WTC11 (cell line): ENCODE data around the gene MARVELD1. TPM values are rescaled to one million over a fixed set of nuclear protein-coding genes. Genes with fewer than 3 reads are reported as not detected.

Experiments used
- ATAC-seq: fragments of 200-7000 bp; cut with Tn5 transposase; 2 replicates; pipeline ENCODE4 v1.10.0; 2021; ENCODE audit warnings: mild to moderate bottlenecking, moderate library complexity
- CTCF ChIA-PET: fragments of 300-600 bp; sonication (Branson Sonifier 250); formaldehyde crosslinking; loops from one replicate; lab custom pipeline; 2021; ENCODE audit warnings: antibody characterized with exemption; lab: Charles Lee
- POLR2A ChIA-PET: fragments of 350-600 bp; sonication (Branson Sonifier 250); formaldehyde crosslinking; loops from one replicate; lab custom pipeline; 2021; ENCODE audit warnings: antibody characterized with exemption; lab: Charles Lee
- DNase-seq: peaks from one replicate; pipeline ENCODE4 v3.0.0; 2021; ENCODE audit warnings: low spot score
- H3K27ac Mint-ChIP-seq: 2 replicates; pipeline ENCODE4 v1.8.0; 2021; ENCODE audit warnings: mixed read lengths
- H3K27me3 Mint-ChIP-seq: 2 replicates; pipeline ENCODE4 v1.8.0; 2021; ENCODE audit warnings: low read depth, mild to moderate bottlenecking, moderate library complexity, mixed read lengths
- H3K36me3 Mint-ChIP-seq: 2 replicates; pipeline ENCODE4 v1.8.0; 2021; ENCODE audit warnings: mixed read lengths
- H3K4me1 Mint-ChIP-seq: 2 replicates; pipeline ENCODE4 v1.8.0; 2022; ENCODE audit warnings: mixed read lengths
- H3K4me3 Mint-ChIP-seq: 2 replicates; pipeline ENCODE4 v1.8.0; 2021; ENCODE audit warnings: mild to moderate bottlenecking, moderate library complexity, mixed read lengths
- H3K9me3 Mint-ChIP-seq: 2 replicates; pipeline ENCODE4 v1.8.0; 2021; ENCODE audit warnings: mixed read lengths
- CBFB ChIP-seq: sonication (generic); formaldehyde crosslinking; IDR thresholded peaks from 2 replicates; pipeline ENCODE4 v1.8.1; 2022; ENCODE audit warnings: mild to moderate bottlenecking, low read depth, missing genetic modification reagents
- CREB1 ChIP-seq: sonication (generic); formaldehyde crosslinking; IDR thresholded peaks from 2 replicates; pipeline ENCODE4 v1.8.0; 2023; ENCODE audit warnings: mild to moderate bottlenecking, missing genetic modification reagents
- CREM ChIP-seq: sonication (generic); formaldehyde crosslinking; IDR thresholded peaks from 2 replicates; pipeline ENCODE4 v1.8.1; 2022; ENCODE audit warnings: mild to moderate bottlenecking, missing genetic modification reagents, moderate library complexity
- EMX1 ChIP-seq: fragments of 250-450 bp; sonication (Bioruptor Pico); IDR thresholded peaks from 2 replicates; pipeline ENCODE4 v1.8.0; 2021; ENCODE audit warnings: mild to moderate bottlenecking
- FOXK1 ChIP-seq: sonication (generic); formaldehyde crosslinking; IDR thresholded peaks from 2 replicates; pipeline ENCODE4 v1.8.0; 2022; ENCODE audit warnings: mild to moderate bottlenecking, moderate library complexity, missing genetic modification reagents
- GTF2I ChIP-seq: fragments of 250-450 bp; sonication (Bioruptor Pico); conservative IDR thresholded peaks from 2 replicates; pipeline ENCODE4 v1.4.0; 2021; ENCODE audit warnings: mild to moderate bottlenecking
- IRF2 ChIP-seq: sonication (generic); formaldehyde crosslinking; IDR thresholded peaks from 2 replicates; pipeline ENCODE4 v1.8.0; 2022; ENCODE audit warnings: low read depth, missing genetic modification reagents, borderline replicate concordance
- JUN ChIP-seq: sonication (generic); formaldehyde crosslinking; IDR thresholded peaks from 2 replicates; pipeline ENCODE4 v1.8.0; 2023; ENCODE audit warnings: mild to moderate bottlenecking, missing genetic modification reagents
- NR2C2 ChIP-seq: sonication (generic); formaldehyde crosslinking; IDR thresholded peaks from 2 replicates; pipeline ENCODE4 v1.8.0; 2022; ENCODE audit warnings: mild to moderate bottlenecking, missing genetic modification reagents
- PRRX2 ChIP-seq: fragments of 250-450 bp; sonication (Bioruptor Pico); IDR thresholded peaks from 2 replicates; pipeline ENCODE4 v1.8.0; 2021; ENCODE audit warnings: mild to moderate bottlenecking
- TEAD4 ChIP-seq: sonication (generic); formaldehyde crosslinking; IDR thresholded peaks from 2 replicates; pipeline ENCODE4 v1.8.0; 2022; ENCODE audit warnings: mild to moderate bottlenecking, missing genetic modification reagents
- TP53 ChIP-seq: sonication (generic); formaldehyde crosslinking; IDR thresholded peaks from 2 replicates; pipeline ENCODE4 v1.8.1; 2023; ENCODE audit warnings: mild to moderate bottlenecking, missing genetic modification reagents
- ZBTB21 ChIP-seq: sonication (generic); formaldehyde crosslinking; IDR thresholded peaks from 2 replicates; pipeline ENCODE4 v1.8.1; 2023; ENCODE audit warnings: mild to moderate bottlenecking, missing genetic modification reagents, borderline replicate concordance
- total RNA-seq: library from RNA; stranded (reverse); gene quantifications from 3 replicates; pipeline ENCODE4 v1.2.3, GENCODE V29; 2021
- TF ChIP-seq, protein P1 (sequence below): fragments of 200-600 bp; IDR thresholded peaks from 2 replicates; pipeline ENCODE4 v1.8.0; 2022; ENCODE audit warnings: antibody characterized with exemption
- TF ChIP-seq, protein P2 (sequence below): sonication (generic); formaldehyde crosslinking; IDR thresholded peaks from 2 replicates; pipeline ENCODE4 v1.8.1; 2023; ENCODE audit warnings: mild to moderate bottlenecking, missing genetic modification reagents, borderline replicate concordance
- TF ChIP-seq, protein P3 (sequence below): sonication (generic); formaldehyde crosslinking; IDR thresholded peaks from 2 replicates; pipeline ENCODE4 v1.8.1; 2023; ENCODE audit warnings: mild to moderate bottlenecking, moderate library complexity, missing genetic modification reagents
- TF ChIP-seq, protein P4 (sequence below): sonication (generic); formaldehyde crosslinking; IDR thresholded peaks from 2 replicates; pipeline ENCODE4 v1.8.0; 2022; ENCODE audit warnings: mild to moderate bottlenecking, missing genetic modification reagents
- TF ChIP-seq, protein P5 (sequence below): sonication (generic); formaldehyde crosslinking; IDR thresholded peaks from 2 replicates; pipeline ENCODE4 v1.8.0; 2022; ENCODE audit warnings: mild to moderate bottlenecking, missing genetic modification reagents
- TF ChIP-seq, protein P6 (sequence below): fragments of 250-450 bp; sonication (Bioruptor Pico); IDR thresholded peaks from 2 replicates; pipeline ENCODE4 v1.9.0; 2021; ENCODE audit warnings: mild to moderate bottlenecking
- TF ChIP-seq, protein P7 (sequence below): sonication (generic); formaldehyde crosslinking; IDR thresholded peaks from 2 replicates; pipeline ENCODE4 v1.8.1; 2023; ENCODE audit warnings: mild to moderate bottlenecking, missing genetic modification reagents, moderate library complexity
- TF ChIP-seq, protein P8 (sequence below): fragments of 250-450 bp; sonication (Bioruptor Pico); IDR thresholded peaks from 2 replicates; pipeline ENCODE4 v1.9.0; 2021; ENCODE audit warnings: mild to moderate bottlenecking

MARVELD1 gene
- total RNA-seq, 1 experiment from 2014 or later = 37.7 TPM

DNA sequence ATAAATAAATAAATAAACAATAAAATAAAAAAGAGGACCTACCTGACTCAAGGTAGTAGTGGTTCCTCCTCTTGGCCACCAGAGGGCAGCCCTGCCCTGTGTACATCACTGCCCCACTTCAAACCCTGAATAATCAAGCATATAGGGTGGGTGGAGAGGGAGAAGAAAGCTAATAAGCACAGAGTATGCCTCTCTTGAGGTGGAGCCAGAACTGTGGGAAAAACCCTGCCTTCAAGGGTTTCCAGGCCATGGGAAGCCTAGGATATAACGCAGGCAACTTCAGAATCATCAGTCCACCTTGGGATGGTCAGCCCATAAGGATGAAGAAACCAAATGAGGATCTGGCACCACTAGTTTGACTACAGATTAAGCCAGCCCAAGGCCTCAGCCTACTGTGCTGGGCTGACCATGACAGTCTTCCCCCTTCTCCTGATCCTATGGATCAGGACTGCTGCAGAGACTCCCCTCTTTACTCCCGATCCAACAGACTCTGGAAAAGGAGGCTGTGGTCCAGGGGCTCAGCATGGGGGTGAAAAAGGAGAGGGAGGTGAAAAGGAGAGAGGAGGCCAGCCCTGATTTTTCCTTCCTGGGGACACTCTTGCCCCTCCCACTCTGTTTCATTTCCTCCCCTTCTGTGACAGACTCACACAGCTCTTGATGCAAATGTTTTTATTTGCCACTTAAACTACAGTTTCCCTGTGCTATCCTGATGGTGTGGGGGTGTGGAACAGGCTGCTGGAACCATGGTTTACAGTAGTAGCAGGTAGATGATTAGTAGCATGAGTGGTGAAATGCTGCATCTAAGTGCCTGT, 36.6 kb upstream of the MARVELD1 start (continued):
- TF ChIP-seq CREM (CRISPR knock-in tag) = no peak
- TF ChIP-seq, protein P1, sequence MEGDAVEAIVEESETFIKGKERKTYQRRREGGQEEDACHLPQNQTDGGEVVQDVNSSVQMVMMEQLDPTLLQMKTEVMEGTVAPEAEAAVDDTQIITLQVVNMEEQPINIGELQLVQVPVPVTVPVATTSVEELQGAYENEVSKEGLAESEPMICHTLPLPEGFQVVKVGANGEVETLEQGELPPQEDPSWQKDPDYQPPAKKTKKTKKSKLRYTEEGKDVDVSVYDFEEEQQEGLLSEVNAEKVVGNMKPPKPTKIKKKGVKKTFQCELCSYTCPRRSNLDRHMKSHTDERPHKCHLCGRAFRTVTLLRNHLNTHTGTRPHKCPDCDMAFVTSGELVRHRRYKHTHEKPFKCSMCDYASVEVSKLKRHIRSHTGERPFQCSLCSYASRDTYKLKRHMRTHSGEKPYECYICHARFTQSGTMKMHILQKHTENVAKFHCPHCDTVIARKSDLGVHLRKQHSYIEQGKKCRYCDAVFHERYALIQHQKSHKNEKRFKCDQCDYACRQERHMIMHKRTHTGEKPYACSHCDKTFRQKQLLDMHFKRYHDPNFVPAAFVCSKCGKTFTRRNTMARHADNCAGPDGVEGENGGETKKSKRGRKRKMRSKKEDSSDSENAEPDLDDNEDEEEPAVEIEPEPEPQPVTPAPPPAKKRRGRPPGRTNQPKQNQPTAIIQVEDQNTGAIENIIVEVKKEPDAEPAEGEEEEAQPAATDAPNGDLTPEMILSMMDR = peak; percentile 87
- TF ChIP-seq, protein P2, sequence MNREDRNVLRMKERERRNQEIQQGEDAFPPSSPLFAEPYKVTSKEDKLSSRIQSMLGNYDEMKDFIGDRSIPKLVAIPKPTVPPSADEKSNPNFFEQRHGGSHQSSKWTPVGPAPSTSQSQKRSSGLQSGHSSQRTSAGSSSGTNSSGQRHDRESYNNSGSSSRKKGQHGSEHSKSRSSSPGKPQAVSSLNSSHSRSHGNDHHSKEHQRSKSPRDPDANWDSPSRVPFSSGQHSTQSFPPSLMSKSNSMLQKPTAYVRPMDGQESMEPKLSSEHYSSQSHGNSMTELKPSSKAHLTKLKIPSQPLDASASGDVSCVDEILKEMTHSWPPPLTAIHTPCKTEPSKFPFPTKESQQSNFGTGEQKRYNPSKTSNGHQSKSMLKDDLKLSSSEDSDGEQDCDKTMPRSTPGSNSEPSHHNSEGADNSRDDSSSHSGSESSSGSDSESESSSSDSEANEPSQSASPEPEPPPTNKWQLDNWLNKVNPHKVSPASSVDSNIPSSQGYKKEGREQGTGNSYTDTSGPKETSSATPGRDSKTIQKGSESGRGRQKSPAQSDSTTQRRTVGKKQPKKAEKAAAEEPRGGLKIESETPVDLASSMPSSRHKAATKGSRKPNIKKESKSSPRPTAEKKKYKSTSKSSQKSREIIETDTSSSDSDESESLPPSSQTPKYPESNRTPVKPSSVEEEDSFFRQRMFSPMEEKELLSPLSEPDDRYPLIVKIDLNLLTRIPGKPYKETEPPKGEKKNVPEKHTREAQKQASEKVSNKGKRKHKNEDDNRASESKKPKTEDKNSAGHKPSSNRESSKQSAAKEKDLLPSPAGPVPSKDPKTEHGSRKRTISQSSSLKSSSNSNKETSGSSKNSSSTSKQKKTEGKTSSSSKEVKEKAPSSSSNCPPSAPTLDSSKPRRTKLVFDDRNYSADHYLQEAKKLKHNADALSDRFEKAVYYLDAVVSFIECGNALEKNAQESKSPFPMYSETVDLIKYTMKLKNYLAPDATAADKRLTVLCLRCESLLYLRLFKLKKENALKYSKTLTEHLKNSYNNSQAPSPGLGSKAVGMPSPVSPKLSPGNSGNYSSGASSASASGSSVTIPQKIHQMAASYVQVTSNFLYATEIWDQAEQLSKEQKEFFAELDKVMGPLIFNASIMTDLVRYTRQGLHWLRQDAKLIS = no peak

DNA sequence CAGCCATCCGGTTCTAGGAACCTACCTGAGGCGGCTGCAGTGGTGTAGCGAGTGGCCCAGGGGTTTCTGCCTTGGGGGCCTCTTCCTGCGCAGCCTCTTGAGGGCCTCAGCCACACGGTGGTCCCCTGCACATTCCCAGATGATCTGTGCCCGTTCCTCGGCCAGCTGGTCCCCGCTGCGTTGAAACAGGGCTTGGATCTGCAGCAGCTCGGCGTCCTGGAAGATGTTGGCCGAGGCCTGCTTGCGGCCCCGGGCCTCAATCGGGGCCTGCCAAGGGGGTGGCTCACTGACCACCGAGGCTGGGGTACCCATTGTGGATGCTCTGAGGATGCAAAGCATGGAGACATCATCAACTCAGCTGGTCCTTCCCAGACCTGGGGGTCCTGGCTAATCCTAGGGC, 33.9 kb upstream of the MARVELD1 start:
- TF ChIP-seq, protein P3, sequence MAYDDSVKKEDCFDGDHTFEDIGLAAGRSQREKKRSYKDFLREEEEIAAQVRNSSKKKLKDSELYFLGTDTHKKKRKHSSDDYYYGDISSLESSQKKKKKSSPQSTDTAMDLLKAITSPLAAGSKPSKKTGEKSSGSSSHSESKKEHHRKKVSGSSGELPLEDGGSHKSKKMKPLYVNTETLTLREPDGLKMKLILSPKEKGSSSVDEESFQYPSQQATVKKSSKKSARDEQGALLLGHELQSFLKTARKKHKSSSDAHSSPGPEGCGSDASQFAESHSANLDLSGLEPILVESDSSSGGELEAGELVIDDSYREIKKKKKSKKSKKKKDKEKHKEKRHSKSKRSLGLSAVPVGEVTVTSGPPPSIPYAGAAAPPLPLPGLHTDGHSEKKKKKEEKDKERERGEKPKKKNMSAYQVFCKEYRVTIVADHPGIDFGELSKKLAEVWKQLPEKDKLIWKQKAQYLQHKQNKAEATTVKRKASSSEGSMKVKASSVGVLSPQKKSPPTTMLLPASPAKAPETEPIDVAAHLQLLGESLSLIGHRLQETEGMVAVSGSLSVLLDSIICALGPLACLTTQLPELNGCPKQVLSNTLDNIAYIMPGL (CRISPR knock-in tag) = no peak
- TF ChIP-seq, protein P4, sequence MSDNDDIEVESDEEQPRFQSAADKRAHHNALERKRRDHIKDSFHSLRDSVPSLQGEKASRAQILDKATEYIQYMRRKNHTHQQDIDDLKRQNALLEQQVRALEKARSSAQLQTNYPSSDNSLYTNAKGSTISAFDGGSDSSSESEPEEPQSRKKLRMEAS = no peak
- TF ChIP-seq CBFB (CRISPR knock-in tag) = no peak
- no peak for TF ChIP-seq IRF2 (CRISPR knock-in tag)
- TF ChIP-seq ZBTB21 (CRISPR knock-in tag) = no peak
- no peak for TF ChIP-seq TP53 (CRISPR knock-in tag)
- TF ChIP-seq GTF2I (CRISPR knock-in tag) = no peak
- no peak for TF ChIP-seq JUN (CRISPR knock-in tag)
- TF ChIP-seq CREB1 (CRISPR knock-in tag) = no peak
- H3K27me3 Mint-ChIP-seq = no peaks in the 10 kb centered on the region
- H3K9me3 Mint-ChIP-seq = no peaks in the 10 kb centered on the region
- no peak overlapping the region for H3K4me3 Mint-ChIP-seq
- peaks cover 12% of the 10 kb centered on the region; the same call in 1 of the 2 replicates for H3K4me1 Mint-ChIP-seq
- DNase-seq (no peak), ATAC-seq (no peak)
- CTCF ChIA-PET = interaction anchor here (1.3 to 4.6 kb wide), 3 partner anchors 8 to 22 kb away, joined by 3 to 61 read pairs (median 3); partner anchors contain the start of gene AVPI1
- POLR2A ChIA-PET = no interaction called here
- H3K36me3 Mint-ChIP-seq = peaks cover 5% of the 10 kb centered on the region
- H3K27ac Mint-ChIP-seq = no peak overlapping the region

DNA sequence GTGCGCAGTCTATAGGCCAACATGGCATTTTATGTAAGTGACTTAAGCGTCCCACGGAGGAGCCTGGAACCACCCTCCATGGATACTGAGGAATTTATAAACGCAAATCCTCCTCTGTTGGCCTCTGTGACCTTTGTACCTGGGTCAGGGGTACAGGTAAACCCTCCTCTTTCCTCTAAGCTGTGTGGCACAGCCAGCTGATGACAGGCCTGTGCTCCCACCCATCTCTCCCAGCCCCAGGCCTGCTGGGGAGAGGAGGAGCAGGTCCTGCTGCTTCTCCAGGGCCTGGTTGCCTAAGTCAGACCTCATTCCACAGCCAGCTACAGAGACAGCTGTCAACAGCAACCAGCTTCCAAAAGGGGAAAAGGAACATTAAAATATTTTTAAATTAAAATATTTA, 31.5 kb upstream of the MARVELD1 start:
- H3K27me3 Mint-ChIP-seq = no peaks in the 10 kb centered on the region
- H3K27ac Mint-ChIP-seq = no peak overlapping the region
- peaks cover 22% of the 10 kb centered on the region for H3K4me1 Mint-ChIP-seq
- ChIA-PET CTCF (interaction anchor here (2.6 to 2.8 kb wide), 2 partner anchors 20 to 27 kb away, joined by 7 to 21 read pairs; no protein-coding TSS in a partner anchor), POLR2A (no interaction called here)
- no peak for ATAC-seq
- no peaks in the 10 kb centered on the region for H3K9me3 Mint-ChIP-seq
- H3K36me3 Mint-ChIP-seq = no peaks in the 10 kb centered on the region
- no peak for DNase-seq
- H3K4me3 Mint-ChIP-seq = no peak overlapping the region
- no peak for TF ChIP-seq NR2C2 (CRISPR knock-in tag)
- TF ChIP-seq PRRX2 (CRISPR knock-in tag) = no peak
- TF ChIP-seq, protein P5, sequence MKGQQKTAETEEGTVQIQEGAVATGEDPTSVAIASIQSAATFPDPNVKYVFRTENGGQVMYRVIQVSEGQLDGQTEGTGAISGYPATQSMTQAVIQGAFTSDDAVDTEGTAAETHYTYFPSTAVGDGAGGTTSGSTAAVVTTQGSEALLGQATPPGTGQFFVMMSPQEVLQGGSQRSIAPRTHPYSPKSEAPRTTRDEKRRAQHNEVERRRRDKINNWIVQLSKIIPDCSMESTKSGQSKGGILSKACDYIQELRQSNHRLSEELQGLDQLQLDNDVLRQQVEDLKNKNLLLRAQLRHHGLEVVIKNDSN (CRISPR knock-in tag) = no peak
- TF ChIP-seq FOXK1 (CRISPR knock-in tag) = no peak
- TF ChIP-seq, protein P6, sequence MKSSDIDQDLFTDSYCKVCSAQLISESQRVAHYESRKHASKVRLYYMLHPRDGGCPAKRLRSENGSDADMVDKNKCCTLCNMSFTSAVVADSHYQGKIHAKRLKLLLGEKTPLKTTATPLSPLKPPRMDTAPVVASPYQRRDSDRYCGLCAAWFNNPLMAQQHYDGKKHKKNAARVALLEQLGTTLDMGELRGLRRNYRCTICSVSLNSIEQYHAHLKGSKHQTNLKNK = no peak
- no peak for TF ChIP-seq EMX1 (CRISPR knock-in tag)
- TF ChIP-seq, protein P7, sequence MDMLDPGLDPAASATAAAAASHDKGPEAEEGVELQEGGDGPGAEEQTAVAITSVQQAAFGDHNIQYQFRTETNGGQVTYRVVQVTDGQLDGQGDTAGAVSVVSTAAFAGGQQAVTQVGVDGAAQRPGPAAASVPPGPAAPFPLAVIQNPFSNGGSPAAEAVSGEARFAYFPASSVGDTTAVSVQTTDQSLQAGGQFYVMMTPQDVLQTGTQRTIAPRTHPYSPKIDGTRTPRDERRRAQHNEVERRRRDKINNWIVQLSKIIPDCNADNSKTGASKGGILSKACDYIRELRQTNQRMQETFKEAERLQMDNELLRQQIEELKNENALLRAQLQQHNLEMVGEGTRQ (CRISPR knock-in tag) = no peak
- no peak for TF ChIP-seq TEAD4
- TF ChIP-seq, protein P8, sequence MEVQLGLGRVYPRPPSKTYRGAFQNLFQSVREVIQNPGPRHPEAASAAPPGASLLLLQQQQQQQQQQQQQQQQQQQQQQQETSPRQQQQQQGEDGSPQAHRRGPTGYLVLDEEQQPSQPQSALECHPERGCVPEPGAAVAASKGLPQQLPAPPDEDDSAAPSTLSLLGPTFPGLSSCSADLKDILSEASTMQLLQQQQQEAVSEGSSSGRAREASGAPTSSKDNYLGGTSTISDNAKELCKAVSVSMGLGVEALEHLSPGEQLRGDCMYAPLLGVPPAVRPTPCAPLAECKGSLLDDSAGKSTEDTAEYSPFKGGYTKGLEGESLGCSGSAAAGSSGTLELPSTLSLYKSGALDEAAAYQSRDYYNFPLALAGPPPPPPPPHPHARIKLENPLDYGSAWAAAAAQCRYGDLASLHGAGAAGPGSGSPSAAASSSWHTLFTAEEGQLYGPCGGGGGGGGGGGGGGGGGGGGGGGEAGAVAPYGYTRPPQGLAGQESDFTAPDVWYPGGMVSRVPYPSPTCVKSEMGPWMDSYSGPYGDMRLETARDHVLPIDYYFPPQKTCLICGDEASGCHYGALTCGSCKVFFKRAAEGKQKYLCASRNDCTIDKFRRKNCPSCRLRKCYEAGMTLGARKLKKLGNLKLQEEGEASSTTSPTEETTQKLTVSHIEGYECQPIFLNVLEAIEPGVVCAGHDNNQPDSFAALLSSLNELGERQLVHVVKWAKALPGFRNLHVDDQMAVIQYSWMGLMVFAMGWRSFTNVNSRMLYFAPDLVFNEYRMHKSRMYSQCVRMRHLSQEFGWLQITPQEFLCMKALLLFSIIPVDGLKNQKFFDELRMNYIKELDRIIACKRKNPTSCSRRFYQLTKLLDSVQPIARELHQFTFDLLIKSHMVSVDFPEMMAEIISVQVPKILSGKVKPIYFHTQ (CRISPR knock-in tag) = no peak
